SK-N-SH (cell line): Measurements from ENCODE around the gene LARP1. TPM values are rescaled to one million over a fixed set of nuclear protein-coding genes. Genes with fewer than 3 reads are reported as not detected.

Experiments used
- CTCF ChIA-PET: fragments of 300-600, 350-600 bp; formaldehyde crosslinking; extraction: SDS; loops from one replicate; lab custom pipeline; 2021; lab: Yijun Ruan, JAX
- POLR2A ChIA-PET: fragments of 350-600 bp; sonication (Branson Sonifier 250); formaldehyde crosslinking; extraction: SDS; loops from one replicate; lab custom pipeline; 2020; ENCODE audit warnings: antibody characterized with exemption, inconsistent platforms; lab: Yijun Ruan, JAX
- DNase-seq: peaks from one replicate; pipeline ENCODE4 v3.0.0; 2012
- H2AFZ ChIP-seq: fragments of 200-600 bp; sonication (generic); 2 replicates; pipeline ENCODE4 v1.8.1; 2016; ENCODE audit warnings: antibody characterized with exemption, mild to moderate bottlenecking, low read depth
- H3F3A ChIP-seq: fragments of 200-600 bp; sonication (generic); replicated peaks from 2 replicates; pipeline ENCODE3; 2016; ENCODE audit warnings: antibody characterized with exemption, mild to moderate bottlenecking; ENCODE audit not compliant: insufficient read depth
- H3K27ac ChIP-seq, 2 experiments: fragments of 200-500 bp in 1 of 2; fragments of 200-600 bp in 1 of 2; sonication (Bioruptor generic) in 1 of 2; sonication (generic), shearing (Covaris generic) in 1 of 2; 2 replicates each; pipeline versions ENCODE4 v1.5.1 to v1.6.1; 2014 to 2016; ENCODE audit warnings: low read depth in 2 of 2, inconsistent platforms in 1 of 2, low read length in 1 of 2, mild to moderate bottlenecking in 1 of 2, mixed read lengths in 1 of 2
- H3K27me3 ChIP-seq: fragments of 200-600 bp; sonication (generic), shearing (Covaris generic); 2 replicates; pipeline ENCODE4 v1.6.1; 2016; ENCODE audit warnings: mixed run types; ENCODE audit not compliant: insufficient read depth
- H3K36me3 ChIP-seq, 2 experiments: fragments of 200-500 bp in 1 of 2; fragments of 200-600 bp in 1 of 2; sonication (Bioruptor generic) in 1 of 2; sonication (generic) in 1 of 2; replicated peaks in 1 of 2; 2 replicates each; pipeline versions ENCODE3 to v1.5.1; 2014 to 2016; ENCODE audit warnings: low read length in 1 of 2, mild to moderate bottlenecking in 1 of 2; ENCODE audit not compliant: insufficient read depth in 2 of 2, control insufficient read depth in 1 of 2
- H3K4me1 ChIP-seq, 2 experiments: fragments of 200-500 bp in 1 of 2; fragments of 200-600 bp in 1 of 2; sonication (Bioruptor generic) in 1 of 2; sonication (generic), shearing (Covaris generic) in 1 of 2; 2 replicates each; pipeline versions ENCODE4 v1.5.1 to v1.6.1; 2014 to 2016; ENCODE audit warnings: low read depth in 1 of 2, low read length in 1 of 2, mixed run types in 1 of 2; ENCODE audit not compliant: insufficient read depth in 2 of 2, control insufficient read depth in 1 of 2
- H3K4me2 ChIP-seq: fragments of 200-600 bp; sonication (generic), shearing (Covaris generic); 2 replicates; pipeline ENCODE4 v1.6.1; 2017; ENCODE audit warnings: mixed run types
- H3K4me3 ChIP-seq, 2 experiments: fragments of 200-500 bp in 1 of 2; fragments of 200-600 bp in 1 of 2; sonication (Bioruptor generic) in 1 of 2; sonication (generic), shearing (Covaris generic) in 1 of 2; 2 replicates each; pipeline versions ENCODE4 v1.5.1 to v1.8.1; 2014 to 2016; ENCODE audit warnings: low read depth in 2 of 2, inconsistent platforms in 1 of 2, low read length in 1 of 2, mild to moderate bottlenecking in 1 of 2, mixed read lengths in 1 of 2, moderate library complexity in 1 of 2
- H3K79me2 ChIP-seq: fragments of 200-600 bp; sonication (generic); 2 replicates; pipeline ENCODE4 v1.8.1; 2017; ENCODE audit warnings: mild to moderate bottlenecking; ENCODE audit not compliant: insufficient read depth
- H3K9ac ChIP-seq: fragments of 200-600 bp; sonication (generic); 2 replicates; pipeline ENCODE4 v1.6.1; 2017; ENCODE audit warnings: mixed run types
- H3K9me2 ChIP-seq: fragments of 200-600 bp; sonication (generic); 2 replicates; pipeline ENCODE4 v1.6.1; 2017; ENCODE audit warnings: mixed run types
- H3K9me3 ChIP-seq: fragments of 200-600 bp; sonication (generic); 2 replicates; pipeline ENCODE4 v1.6.1; 2017; ENCODE audit warnings: mixed run types, mild to moderate bottlenecking, moderate library complexity
- H4K20me1 ChIP-seq: fragments of 200-600 bp; sonication (generic); 2 replicates; pipeline ENCODE4 v1.6.1; 2017; ENCODE audit warnings: mild to moderate bottlenecking, mixed run types; ENCODE audit not compliant: insufficient read depth
- CTCF ChIP-seq: fragments of 200-600 bp; sonication (generic); IDR thresholded peaks from 2 replicates; pipeline ENCODE4 v1.6.1; 2017; ENCODE audit warnings: antibody characterized with exemption, mild to moderate bottlenecking, moderate library complexity
- ELF1 ChIP-seq: IDR thresholded peaks from 2 replicates; pipeline ENCODE4 v1.4.0; 2012
- EP300 ChIP-seq, 2 experiments: IDR thresholded peaks; 2 replicates each; pipeline versions ENCODE4 v1.4.0 to v1.6.1; 2012; ENCODE audit warnings: borderline replicate concordance in 1 of 2, low read depth in 1 of 2, low read length in 1 of 2
- EZH2phosphoT487 ChIP-seq: fragments of 200-600 bp; sonication (generic); IDR thresholded peaks from 2 replicates; pipeline ENCODE4 v1.6.1; 2017; ENCODE audit warnings: low read depth, mixed run types, mild to moderate bottlenecking, antibody characterized with exemption, moderate library complexity, borderline replicate concordance
- FOSL2 ChIP-seq: IDR thresholded peaks from 2 replicates; pipeline ENCODE4 v1.4.0; 2012; ENCODE audit warnings: low read depth, mild to moderate bottlenecking, moderate library complexity, borderline replicate concordance
- FOXJ3 ChIP-seq: sonication (generic); formaldehyde crosslinking; IDR thresholded peaks from 2 replicates; pipeline ENCODE4 v1.5.1; 2020; ENCODE audit warnings: mild to moderate bottlenecking, missing genetic modification reagents
- FOXM1 ChIP-seq: IDR thresholded peaks from 2 replicates; pipeline ENCODE4 v1.4.0; 2012; ENCODE audit warnings: low read depth, mild to moderate bottlenecking
- GABPA ChIP-seq: IDR thresholded peaks from 2 replicates; pipeline ENCODE4 v1.4.0; 2012; ENCODE audit warnings: low read depth, mild to moderate bottlenecking
- GATA2 ChIP-seq: sonication (generic); formaldehyde crosslinking; IDR thresholded peaks from 2 replicates; pipeline ENCODE4 v1.5.0; 2020; ENCODE audit warnings: mild to moderate bottlenecking, missing genetic modification reagents
- JUND ChIP-seq: IDR thresholded peaks from 2 replicates; pipeline ENCODE4 v1.4.0; 2012
- MAX ChIP-seq: IDR thresholded peaks from 2 replicates; pipeline ENCODE4 v1.4.0; 2012; ENCODE audit warnings: low read depth
- MEF2A ChIP-seq: IDR thresholded peaks from 2 replicates; pipeline ENCODE4 v1.4.0; 2012; ENCODE audit warnings: low read depth, borderline replicate concordance
- MXI1 ChIP-seq: IDR thresholded peaks from 2 replicates; pipeline ENCODE4 v1.6.1; 2012; ENCODE audit warnings: mild to moderate bottlenecking, low read depth, low read length, improper control_type of control experiment
- NFIC ChIP-seq: IDR thresholded peaks from 2 replicates; pipeline ENCODE4 v1.4.0; 2012; ENCODE audit warnings: borderline replicate concordance
- NRF1 ChIP-seq: IDR thresholded peaks from 2 replicates; pipeline ENCODE4 v1.6.1; 2012; ENCODE audit warnings: low read depth, mild to moderate bottlenecking, low read length
- POLR2AphosphoS5 ChIP-seq: IDR thresholded peaks from 2 replicates; pipeline ENCODE4 v1.6.1; 2012; ENCODE audit warnings: low read depth, low read length
- RCOR1 ChIP-seq: fragments of 150-350 bp; IDR thresholded peaks from 2 replicates; pipeline ENCODE4 v1.6.1; 2017; ENCODE audit warnings: antibody characterized with exemption, low read length
- RXRA ChIP-seq: IDR thresholded peaks from 2 replicates; pipeline ENCODE4 v1.4.0; 2012; ENCODE audit warnings: low read depth, mild to moderate bottlenecking, borderline replicate concordance
- SIN3A ChIP-seq: IDR thresholded peaks from 2 replicates; pipeline ENCODE4 v1.6.1; 2012; ENCODE audit warnings: low read depth, mild to moderate bottlenecking, low read length, moderate library complexity, borderline replicate concordance
- TAF1 ChIP-seq: IDR thresholded peaks from 2 replicates; pipeline ENCODE4 v1.6.1; 2012; ENCODE audit warnings: low read depth, mild to moderate bottlenecking, low read length, moderate library complexity, borderline replicate concordance
- TCF12 ChIP-seq: IDR thresholded peaks from 2 replicates; pipeline ENCODE4 v1.4.0; 2012
- TEAD4 ChIP-seq: IDR thresholded peaks from 2 replicates; pipeline ENCODE4 v1.4.0; 2012; ENCODE audit warnings: mild to moderate bottlenecking, borderline replicate concordance; ENCODE audit not compliant: insufficient read depth
- USF1 ChIP-seq: IDR thresholded peaks from 2 replicates; pipeline ENCODE4 v1.4.0; 2012; ENCODE audit warnings: low read depth, borderline replicate concordance
- YY1 ChIP-seq: IDR thresholded peaks from 2 replicates; pipeline ENCODE4 v1.4.0; 2012; ENCODE audit warnings: low read depth, mild to moderate bottlenecking
- ZBTB33 ChIP-seq: IDR thresholded peaks from 2 replicates; pipeline ENCODE4 v1.4.0; 2012; ENCODE audit warnings: low read depth, borderline replicate concordance
- WGBS: methylation state at CpG from one replicate; pipeline ENCODE4 v1.1.6; 2017; ENCODE audit warnings: low lambda C conversion rate; 5-methylcytosine and 5-hydroxymethylcytosine counted together
- polyA plus RNA-seq, 3 experiments: library from polyadenylated mRNA; depleted of rRNA; stranded (reverse); fragments of >200 nt; gene quantifications; 2 replicates each; pipeline ENCODE4 v1.2.3, GENCODE V29; 2012

Gene LARP1
- polyA plus RNA-seq, 1 of the 3 experiments (the other 2 are of a cell fraction): 57.4 TPM

GRCh38 chr5:154770111-154770510 is 14.9 kb downstream of the LARP1 start:
- ChIA-PET CTCF (interaction anchor here (0.9 to 1.7 kb wide), 3 partner anchors 87 to 120 kb away, joined by 3 to 6 read pairs (median 5); no protein-coding TSS in a partner anchor), POLR2A (no interaction called here)
- H3K36me3 ChIP-seq: no peaks in the 10 kb centered on the region
- TF ChIP-seq FOSL2: no peak
- H3K9me3 ChIP-seq: no peaks in the 10 kb centered on the region
- peaks cover 21 to 55% of the 10 kb centered on the region in 2 experiments; a peak in 3 of 4 replicates for H3K4me1 ChIP-seq
- 93% methylated on average over 2 of the region's 2 CpGs for WGBS
- H4K20me1 ChIP-seq: peaks cover 100% of the 10 kb centered on the region
- no peak for DNase-seq
- peaks cover 9% of the 10 kb centered on the region for H3F3A ChIP-seq
- H3K9ac ChIP-seq: no peak overlapping the region
- no peak overlapping the region for H3K4me3 ChIP-seq
- peaks cover 100% of the 10 kb centered on the region for H3K79me2 ChIP-seq
- no peaks in the 10 kb centered on the region for H3K27me3 ChIP-seq
- H3K27ac ChIP-seq: peak overlapping the region in 1 of 2 experiments; percentile 37; a peak in 1 of 4 replicates
- no peaks in the 10 kb centered on the region for H3K9me2 ChIP-seq
- H3K4me2 ChIP-seq: no peak overlapping the region
- H2AFZ ChIP-seq: no peak overlapping the region

GRCh38 chr5:154771383-154771901 is 16.3 kb downstream of the LARP1 start:
- Histone ChIP-seq H4K20me1 (peaks cover 100% of the 10 kb centered on the region), H3K4me3 (no peak overlapping the region; a peak in 1 of 4 replicates), H3K9me3 (no peaks in the 10 kb centered on the region), H3F3A (peaks cover 9% of the 10 kb centered on the region), H3K4me1 (peaks cover 21 to 54% of the 10 kb centered on the region in 2 experiments; a peak in 3 of 4 replicates), H3K27me3 (no peaks in the 10 kb centered on the region), H3K36me3 (no peaks in the 10 kb centered on the region), H3K4me2 (peak overlapping the region; percentile 52), H3K27ac (peak overlapping the region; percentile 60 to 75; a peak in 3 of 4 replicates), H3K9ac (no peak overlapping the region), H3K9me2 (no peaks in the 10 kb centered on the region), H2AFZ (no peak overlapping the region), H3K79me2 (peaks cover 100% of the 10 kb centered on the region)
- ChIA-PET POLR2A (interaction anchor here (1.0 to 1.1 kb wide), 2 partner anchors 15 to 118 kb away, joined by 3 to 7 read pairs; no protein-coding TSS in a partner anchor), CTCF (interaction anchor here (0.5 to 2.0 kb wide), 9 partner anchors 11 to 350 kb away, joined by 3 to 12 read pairs (median 3); no protein-coding TSS in a partner anchor)
- peak; percentile 79 for DNase-seq
- 49% methylated on average over 9 of the region's 10 CpGs for WGBS
- TF ChIP-seq TEAD4 (no peak), ELF1 (no peak), FOXM1 (no peak), RCOR1 (peak; percentile 49; the same call in 1 of the 2 replicates), NFIC (peak; percentile 58), MXI1 (no peak; the same call in 1 of the 2 replicates), CTCF (peak; percentile 39), YY1 (no peak), SIN3A (0 out of 2 replicates have a peak, but pooled peaks have one; percentile 37), NRF1 (no peak), JUND (no peak), TCF12 (peak; percentile 61), RXRA (no peak), GATA2 (CRISPR knock-in tag) (peak; percentile 67), USF1 (no peak), EP300 (IDR thresholded peaks at IDR 0.05; ENCODE audit: borderline replicate concordance in 1 of 2, low read depth in 1 of 2, low read length in 1 of 2) (no peak; a peak in 1 of 4 replicates), FOXJ3 (CRISPR knock-in tag) (no peak; the same call in 1 of the 2 replicates), EZH2phosphoT487 (no peak), MAX (no peak), MEF2A (no peak), TAF1 (no peak), GABPA (no peak), POLR2AphosphoS5 (no peak), ZBTB33 (no peak)
